ENCODE results near the gene KLK15. TPM values are rescaled to one million over a fixed set of nuclear protein-coding genes. Genes with fewer than 3 reads are reported as not detected.

The KLK15 gene
- total and polyA plus RNA-seq, 2 donors (not counting 3 experiments of a cell fraction or from before 2014, with no cell fraction given): not detected

- FAIRE-seq (no peak), DNase-seq (ENCODE audit: low read depth, low spot score) (no peak)
- H3K4me2 ChIP-seq (ENCODE audit: insufficient read depth, low read length): no peak overlapping the region
- H3K9ac ChIP-seq (replicated peaks; ENCODE audit: extremely low read depth, insufficient read depth, low read length): no peak overlapping the region
- H2AFZ ChIP-seq (ENCODE audit: low read depth, low read length): no peak overlapping the region
- H3K9me3 ChIP-seq (replicated peaks; ENCODE audit: control insufficient read depth, insufficient read depth, low read length): no peaks in the 10 kb centered on the region
- dilution Hi-C loops (cut with MboI; ENCODE audit: extremely low pct_ligation_motif_present, low sequenced_read_pairs): no loop called here
- no peaks in the 10 kb centered on the region for H3K79me2 ChIP-seq (ENCODE audit: control insufficient read depth, insufficient read depth, low read length)
- no peaks in the 10 kb centered on the region for H4K20me1 ChIP-seq (replicated peaks; ENCODE audit: control insufficient read depth, extremely low read depth, insufficient read depth, low read length)
- CTCF ChIA-PET: interaction anchor here (0.6 to 7.3 kb wide), 7 partner anchors 56 to 243 kb away, joined by 3 to 116 read pairs (median 47); no protein-coding TSS in a partner anchor
- no peaks in the 10 kb centered on the region for H3K36me3 ChIP-seq (ENCODE audit: control insufficient read depth in 2 of 2, extremely low read depth in 1 of 2, insufficient read depth in 2 of 2, low read length in 2 of 2)
- H3K27ac ChIP-seq (ENCODE audit: insufficient read depth, low read depth, low read length): no peak overlapping the region
- H3K27me3 ChIP-seq (ENCODE audit: control insufficient read depth in 2 of 2, insufficient read depth in 2 of 2, low read length in 2 of 2): peaks cover 26 to 29% of the 10 kb centered on the region in 2 experiments
- no peaks in the 10 kb centered on the region for H3K9me1 ChIP-seq (replicated peaks; ENCODE audit: control insufficient read depth, extremely low read depth, insufficient read depth, low read length)
- TF ChIP-seq, protein P1, sequence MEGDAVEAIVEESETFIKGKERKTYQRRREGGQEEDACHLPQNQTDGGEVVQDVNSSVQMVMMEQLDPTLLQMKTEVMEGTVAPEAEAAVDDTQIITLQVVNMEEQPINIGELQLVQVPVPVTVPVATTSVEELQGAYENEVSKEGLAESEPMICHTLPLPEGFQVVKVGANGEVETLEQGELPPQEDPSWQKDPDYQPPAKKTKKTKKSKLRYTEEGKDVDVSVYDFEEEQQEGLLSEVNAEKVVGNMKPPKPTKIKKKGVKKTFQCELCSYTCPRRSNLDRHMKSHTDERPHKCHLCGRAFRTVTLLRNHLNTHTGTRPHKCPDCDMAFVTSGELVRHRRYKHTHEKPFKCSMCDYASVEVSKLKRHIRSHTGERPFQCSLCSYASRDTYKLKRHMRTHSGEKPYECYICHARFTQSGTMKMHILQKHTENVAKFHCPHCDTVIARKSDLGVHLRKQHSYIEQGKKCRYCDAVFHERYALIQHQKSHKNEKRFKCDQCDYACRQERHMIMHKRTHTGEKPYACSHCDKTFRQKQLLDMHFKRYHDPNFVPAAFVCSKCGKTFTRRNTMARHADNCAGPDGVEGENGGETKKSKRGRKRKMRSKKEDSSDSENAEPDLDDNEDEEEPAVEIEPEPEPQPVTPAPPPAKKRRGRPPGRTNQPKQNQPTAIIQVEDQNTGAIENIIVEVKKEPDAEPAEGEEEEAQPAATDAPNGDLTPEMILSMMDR (IDR thresholded peaks at IDR 0.05; ENCODE audit: extremely low read depth in 1 of 2, insufficient read depth in 1 of 2, low read depth in 1 of 2, low read length in 2 of 2): no peak
- TF ChIP-seq POLR2A (IDR thresholded peaks at IDR 0.05; ENCODE audit: low read depth, low read length) (no peak), GATA2 (IDR thresholded peaks at IDR 0.05; ENCODE audit: insufficient read depth, insufficient read length, low read depth, low read length) (no peak), MYC (IDR thresholded peaks at IDR 0.05; ENCODE audit: low read depth, low read length) (no peak), EZH2 (IDR thresholded peaks at IDR 0.05; ENCODE audit: borderline replicate concordance, low read depth, low read length, severe bottlenecking) (no peak), JUN (IDR thresholded peaks at IDR 0.05; ENCODE audit: borderline replicate concordance, insufficient read depth, insufficient read length, low read depth) (no peak), POLR2AphosphoS5 (IDR thresholded peaks at IDR 0.05; ENCODE audit: insufficient read depth, low read depth, low read length) (no peak), FOS (IDR thresholded peaks at IDR 0.05; ENCODE audit: borderline replicate concordance, insufficient read depth, low read length) (no peak), MAX (IDR thresholded peaks at IDR 0.05; ENCODE audit: insufficient read depth, insufficient read length) (no peak)
- H3K4me1 ChIP-seq (ENCODE audit: control insufficient read depth, extremely low read depth, insufficient read depth, low read length): no peaks in the 10 kb centered on the region
- H3K4me3 ChIP-seq (replicated peaks in 1 of 3; ENCODE audit: insufficient read depth in 1 of 3, low read depth in 1 of 3, low read length in 3 of 3): no peak overlapping the region
- intact Hi-C loops (cut with micrococcal nuclease): no loop called here
- POLR2A ChIA-PET: no interaction called here
- no TSS peak for BruUV-seq (replicated peaks)
Measured at GRCh38 chr19:50780753-50781435, 52.5 kb downstream of the KLK15 start.

All from endothelial cell of umbilical vein (primary cell).